Neural progenitor cell (in vitro differentiated cells): ENCODE results near the gene DCLK2. TPM values are rescaled to one million over a fixed set of nuclear protein-coding genes. Genes with fewer than 3 reads are reported as not detected.

Experiments used
- DNase-seq: peaks from one replicate; pipeline ENCODE4 v3.0.0-alpha.2; 2016; ENCODE audit warnings: low spot score
- H2AFZ ChIP-seq: fragments of 200-600 bp; sonication (generic); replicated peaks from 2 replicates; pipeline ENCODE4 v1.6.1; 2016; ENCODE audit warnings: antibody characterized with exemption
- H3F3A ChIP-seq: fragments of 200-600 bp; sonication (generic); 2 replicates; pipeline ENCODE4 v1.6.1; 2016; ENCODE audit warnings: antibody characterized with exemption, low read depth
- H3K27ac ChIP-seq: fragments of 200-600 bp; sonication (generic); 2 replicates; pipeline ENCODE4 v1.5.1; 2016; ENCODE audit warnings: mild to moderate bottlenecking
- H3K27me3 ChIP-seq: fragments of 200-600 bp; sonication (generic); 2 replicates; pipeline ENCODE4 v1.6.1; 2016; ENCODE audit warnings: mild to moderate bottlenecking, moderate library complexity
- H3K36me3 ChIP-seq: fragments of 200-600 bp; sonication (generic); 2 replicates; pipeline ENCODE4 v1.5.1; 2016
- H3K4me1 ChIP-seq: fragments of 200-600 bp; sonication (generic); 2 replicates; pipeline ENCODE4 v1.6.1; 2016; ENCODE audit warnings: mixed run types
- H3K4me2 ChIP-seq: fragments of 200-600 bp; sonication (generic); 2 replicates; pipeline ENCODE4 v1.6.1; 2016
- H3K4me3 ChIP-seq: fragments of 200-600 bp; sonication (generic); 2 replicates; pipeline ENCODE4 v1.5.1; 2016
- H3K79me2 ChIP-seq: fragments of 200-600 bp; sonication (generic); 2 replicates; pipeline ENCODE4 v1.6.1; 2016; ENCODE audit warnings: low read depth
- H3K9ac ChIP-seq: fragments of 200-600 bp; sonication (generic); 2 replicates; pipeline ENCODE4 v1.6.1; 2016
- H3K9me3 ChIP-seq: fragments of 200-600 bp; sonication (generic); 2 replicates; pipeline ENCODE4 v1.5.1; 2016; ENCODE audit warnings: low read depth
- H4K20me1 ChIP-seq: fragments of 200-600 bp; sonication (generic); 2 replicates; pipeline ENCODE4 v1.6.1; 2016; ENCODE audit warnings: low read depth
- H3K27ac Mint-ChIP-seq: 3 replicates; pipeline ENCODE4 v1.8.0; 2021; ENCODE audit warnings: mixed read lengths
- H3K27me3 Mint-ChIP-seq: 2 replicates; pipeline ENCODE4 v1.8.0; 2022; ENCODE audit warnings: low read depth, mild to moderate bottlenecking, inconsistent platforms, moderate library complexity, mixed read lengths; ENCODE audit not compliant: insufficient read depth
- H3K36me3 Mint-ChIP-seq: 3 replicates; pipeline ENCODE4 v1.8.0; 2021; ENCODE audit warnings: mixed read lengths
- H3K4me1 Mint-ChIP-seq: 3 replicates; pipeline ENCODE4 v1.8.0; 2021; ENCODE audit warnings: mixed read lengths
- H3K4me3 Mint-ChIP-seq: 3 replicates; pipeline ENCODE4 v1.8.0; 2021; ENCODE audit warnings: mild to moderate bottlenecking, moderate library complexity, mixed read lengths
- H3K9me3 Mint-ChIP-seq: 3 replicates; pipeline ENCODE4 v1.8.0; 2020; ENCODE audit warnings: mixed read lengths
- CTCF ChIP-seq: fragments of 200-600 bp; sonication (generic); IDR thresholded peaks from 2 replicates; pipeline ENCODE4 v1.5.1; 2017; ENCODE audit warnings: antibody characterized with exemption, mild to moderate bottlenecking
- EZH2 ChIP-seq: fragments of 200-600 bp; sonication (generic); IDR thresholded peaks from 2 replicates; pipeline ENCODE4 v1.6.1; 2017; ENCODE audit warnings: antibody characterized with exemption, mild to moderate bottlenecking, moderate library complexity
- EZH2phosphoT487 ChIP-seq: fragments of 200-600 bp; sonication (generic); IDR thresholded peaks from 2 replicates; pipeline ENCODE4 v1.6.1; 2017; ENCODE audit warnings: antibody characterized with exemption
- total RNA-seq: library from RNA; depleted of rRNA; stranded (reverse); fragments of >200 nt; gene quantifications from 2 replicates; pipeline ENCODE4 v1.2.3, GENCODE V29; 2015; ENCODE audit warnings: low replicate concordance

The DCLK2 gene
- total RNA-seq, 1 donor from 2014 or later, result 11.7 TPM

- Histone ChIP-seq H3K9ac (no peak overlapping the region), H3K4me1 (peaks cover 9% of the 10 kb centered on the region), H3F3A (peaks cover 8% of the 10 kb centered on the region), H3K36me3 (no peaks in the 10 kb centered on the region), H3K79me2 (no peaks in the 10 kb centered on the region), H3K9me3 (no peaks in the 10 kb centered on the region), H3K4me2 (no peak overlapping the region), H2AFZ (no peak overlapping the region), H3K27ac (no peak overlapping the region), H3K4me3 (no peak overlapping the region), H4K20me1 (no peaks in the 10 kb centered on the region), H3K27me3 (no peaks in the 10 kb centered on the region)
- no peak for DNase-seq
- no peak overlapping the region for H3K4me3 Mint-ChIP-seq
- no peaks in the 10 kb centered on the region for H3K9me3 Mint-ChIP-seq
- H3K36me3 Mint-ChIP-seq, result peaks cover 45% of the 10 kb centered on the region
- H3K27me3 Mint-ChIP-seq, result peaks cover 14% of the 10 kb centered on the region
- no peak overlapping the region for H3K27ac Mint-ChIP-seq
- TF ChIP-seq CTCF (no peak), EZH2phosphoT487 (no peak), EZH2 (no peak)
- peaks cover 28% of the 10 kb centered on the region for H3K4me1 Mint-ChIP-seq
These were observed 180.3 kb downstream of the DCLK2 start for GRCh38 chr4:150258569-150258968.

DNA sequence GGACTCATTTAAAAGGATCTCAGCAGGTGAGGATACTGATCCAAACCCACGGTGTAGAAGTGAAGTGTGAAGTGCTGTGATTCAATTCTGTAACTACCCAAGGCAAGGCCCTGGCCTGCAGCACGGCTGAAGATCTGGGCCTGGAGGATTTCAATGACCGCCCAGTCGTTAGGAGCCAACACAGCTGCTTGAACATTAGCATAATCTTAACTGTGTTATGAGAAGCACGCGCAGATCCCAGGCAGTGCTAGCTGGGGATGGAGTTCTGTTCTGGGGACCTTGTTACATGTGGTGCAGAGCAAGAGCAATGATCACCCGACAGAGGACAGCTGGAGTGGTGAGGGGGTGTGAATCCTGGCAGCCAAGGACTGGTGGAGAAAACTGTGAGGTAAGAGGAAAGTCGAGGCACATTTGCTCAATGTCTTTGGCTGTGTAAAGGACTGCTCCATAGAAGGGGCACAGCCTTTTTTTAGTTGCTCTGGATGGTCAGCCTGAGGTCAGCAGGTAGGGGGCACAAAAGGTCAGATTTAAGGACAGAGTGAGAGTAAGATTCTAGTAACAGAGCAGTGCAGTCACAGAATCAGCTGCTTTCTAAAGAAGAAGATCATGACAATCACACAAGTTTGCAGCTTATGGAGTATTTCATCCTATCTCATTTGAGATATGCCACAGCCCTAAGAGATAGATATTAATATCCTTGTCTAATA, 181.8 kb downstream of the DCLK2 start:
- peaks cover 43% of the 10 kb centered on the region for H3K36me3 Mint-ChIP-seq
- H3K27ac ChIP-seq, result no peak overlapping the region
- H3K4me3 ChIP-seq, result no peak overlapping the region
- DNase-seq, result no peak
- H3K9me3 ChIP-seq, result no peaks in the 10 kb centered on the region
- H3K27ac Mint-ChIP-seq, result peak overlapping the region; percentile 43
- H3K4me1 ChIP-seq, result peaks cover 9% of the 10 kb centered on the region
- no peaks in the 10 kb centered on the region for H4K20me1 ChIP-seq
- H3K4me1 Mint-ChIP-seq, result peaks cover 28% of the 10 kb centered on the region
- H3F3A ChIP-seq, result peaks cover 8% of the 10 kb centered on the region
- H3K79me2 ChIP-seq, result no peaks in the 10 kb centered on the region
- H3K27me3 Mint-ChIP-seq, result peaks cover 14% of the 10 kb centered on the region
- H3K9me3 Mint-ChIP-seq, result no peaks in the 10 kb centered on the region
- no peak overlapping the region for H3K4me2 ChIP-seq
- no peak overlapping the region for H2AFZ ChIP-seq
- TF ChIP-seq EZH2 (no peak), EZH2phosphoT487 (no peak), CTCF (peak; percentile 45)
- no peak overlapping the region for H3K4me3 Mint-ChIP-seq
- no peak overlapping the region for H3K9ac ChIP-seq
- H3K27me3 ChIP-seq, result no peaks in the 10 kb centered on the region
- H3K36me3 ChIP-seq, result no peaks in the 10 kb centered on the region

- H3K4me3 ChIP-seq, result no peak overlapping the region
- DNase-seq, result no peak
- no peak overlapping the region for H3K27ac ChIP-seq
- Mint-ChIP-seq H3K36me3 (peaks cover 40% of the 10 kb centered on the region), H3K27me3 (peaks cover 14% of the 10 kb centered on the region), H3K4me3 (no peak overlapping the region), H3K27ac (no peak overlapping the region), H3K4me1 (peaks cover 23% of the 10 kb centered on the region), H3K9me3 (no peaks in the 10 kb centered on the region)
- H4K20me1 ChIP-seq, result no peaks in the 10 kb centered on the region
- H3K36me3 ChIP-seq, result no peaks in the 10 kb centered on the region
- H3K4me1 ChIP-seq, result peaks cover 9% of the 10 kb centered on the region
- no peak overlapping the region for H3K9ac ChIP-seq
- no peak overlapping the region for H3K4me2 ChIP-seq
- no peak for TF ChIP-seq EZH2phosphoT487
- no peak for TF ChIP-seq CTCF
- TF ChIP-seq EZH2, result no peak
- peaks cover 8% of the 10 kb centered on the region for H3F3A ChIP-seq
- H3K9me3 ChIP-seq, result no peaks in the 10 kb centered on the region
- no peaks in the 10 kb centered on the region for H3K27me3 ChIP-seq
- no peaks in the 10 kb centered on the region for H3K79me2 ChIP-seq
- H2AFZ ChIP-seq, result no peak overlapping the region
These were observed 183.3 kb downstream of the DCLK2 start for GRCh38 chr4:150261571-150261970.
